CMK (cell line): Measurements from ENCODE around the gene CDK5RAP1.
"Not testable (repeated sequence)": the region's sequence is repeated elsewhere in the genome, so short reads cannot be mapped to it uniquely, and the experiment has no call there.

Source experiments
- DNase-seq: peaks from one replicate; pipeline ENCODE4 v3.0.0-alpha.2; 2010; ENCODE audit warnings: low read depth

Gene CDK5RAP1, protein sequence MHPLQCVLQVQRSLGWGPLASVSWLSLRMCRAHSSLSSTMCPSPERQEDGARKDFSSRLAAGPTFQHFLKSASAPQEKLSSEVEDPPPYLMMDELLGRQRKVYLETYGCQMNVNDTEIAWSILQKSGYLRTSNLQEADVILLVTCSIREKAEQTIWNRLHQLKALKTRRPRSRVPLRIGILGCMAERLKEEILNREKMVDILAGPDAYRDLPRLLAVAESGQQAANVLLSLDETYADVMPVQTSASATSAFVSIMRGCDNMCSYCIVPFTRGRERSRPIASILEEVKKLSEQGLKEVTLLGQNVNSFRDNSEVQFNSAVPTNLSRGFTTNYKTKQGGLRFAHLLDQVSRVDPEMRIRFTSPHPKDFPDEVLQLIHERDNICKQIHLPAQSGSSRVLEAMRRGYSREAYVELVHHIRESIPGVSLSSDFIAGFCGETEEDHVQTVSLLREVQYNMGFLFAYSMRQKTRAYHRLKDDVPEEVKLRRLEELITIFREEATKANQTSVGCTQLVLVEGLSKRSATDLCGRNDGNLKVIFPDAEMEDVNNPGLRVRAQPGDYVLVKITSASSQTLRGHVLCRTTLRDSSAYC

GRCh38 chr20:33401184-33401920 lies at the start of gene CDK5RAP1:
Gene CDK5RAP1, minus strand, starts transcription at chr20:33401519. Its CDS starts 4,455 bp downstream, at chr20:33397064.
- DNase-seq: peak; percentile 81

- DNase-seq: no peak
Measured at GRCh38 chr20:33450867-33451266, 49.5 kb upstream of the CDK5RAP1 start.

DNA sequence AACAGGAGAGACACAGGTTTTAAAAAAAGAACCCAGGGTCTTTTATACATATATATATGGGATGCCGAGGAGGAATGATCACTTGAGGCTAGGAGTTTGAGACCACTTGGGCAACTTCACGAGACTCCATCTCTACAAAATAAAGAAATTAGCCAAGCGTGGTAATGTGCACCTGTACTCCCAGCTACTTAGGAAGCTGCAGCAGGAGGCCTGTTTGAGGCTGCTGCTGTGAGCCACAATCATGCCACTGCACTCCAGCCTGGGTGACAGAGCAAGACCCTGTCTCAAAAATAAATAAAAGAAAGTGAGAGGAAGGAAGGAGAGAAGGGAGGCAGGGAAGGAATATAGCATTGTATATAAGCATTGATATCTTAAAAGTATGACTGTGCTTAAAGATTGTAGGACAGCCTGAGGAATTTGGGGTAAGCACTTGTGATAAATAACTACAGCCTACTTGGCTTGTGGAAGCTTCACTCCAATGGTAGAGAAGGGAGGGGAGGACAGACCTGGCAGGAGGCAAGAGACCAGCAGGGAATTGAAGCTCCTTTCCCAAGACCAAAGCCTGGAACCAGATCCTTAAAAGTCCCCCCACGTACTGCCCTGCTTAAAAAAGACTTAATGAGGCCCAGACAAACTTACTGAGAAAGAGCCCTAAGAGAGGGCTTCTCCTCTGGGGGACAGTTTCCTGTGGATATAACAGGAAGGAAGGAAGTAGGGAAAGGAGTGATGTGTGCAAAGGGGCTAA lies 44.7 kb upstream of the CDK5RAP1 start:
- DNase-seq: no peak

GRCh38 chr20:33444797-33445560 lies 43.7 kb upstream of the CDK5RAP1 start:
- DNase-seq: no peak

DNA sequence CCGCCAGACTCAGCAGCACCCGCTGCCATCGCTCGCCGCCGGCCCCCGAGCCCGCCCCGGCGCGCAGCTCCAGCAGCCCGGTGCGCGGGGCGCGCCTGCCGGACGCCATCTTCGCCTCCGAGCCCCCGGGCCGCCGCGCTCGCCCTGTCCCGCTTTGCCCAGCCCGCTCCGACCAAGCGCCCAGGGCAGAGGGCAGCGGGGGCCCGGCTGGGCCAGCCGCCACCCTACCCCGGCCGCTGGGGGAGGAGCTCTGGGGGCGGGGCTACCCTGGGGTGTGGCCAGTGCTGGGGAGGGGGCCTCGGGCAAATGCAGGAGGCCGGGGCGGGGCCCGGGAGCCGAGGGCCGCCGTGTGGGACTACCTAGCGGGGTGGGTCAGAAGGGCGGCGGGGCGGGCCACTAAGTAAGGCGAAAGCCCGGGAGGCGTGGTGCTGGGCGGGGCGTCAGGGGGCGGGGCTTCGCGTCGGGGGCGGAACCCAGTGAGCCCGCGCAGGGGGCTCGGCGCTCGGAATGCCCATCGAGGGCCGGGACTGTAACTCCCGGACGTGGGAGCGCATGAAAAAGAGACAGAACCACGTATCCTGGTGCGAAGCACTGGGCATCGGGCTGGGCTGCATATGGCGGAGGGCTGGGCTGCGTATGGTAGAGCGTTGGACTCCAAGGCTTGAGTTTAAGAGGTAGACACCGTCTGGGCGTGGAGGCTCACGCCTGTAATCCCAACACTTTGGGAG lies 42.4 kb upstream of the CDK5RAP1 start, which contains the start of gene SNTA1:
SNTA1 (minus strand) TSS at position 252 of the 728 bp plus-strand sequence; CDS start at position 109, 143 bp downstream.
- peak; percentile 69 for DNase-seq

- DNase-seq: no peak
Measured at GRCh38 chr20:33443006-33443511, 41.7 kb upstream of the CDK5RAP1 start.

GRCh38 chr20:33442136-33443005 lies 41.1 kb upstream of the CDK5RAP1 start:
- DNase-seq: no peak

DNA sequence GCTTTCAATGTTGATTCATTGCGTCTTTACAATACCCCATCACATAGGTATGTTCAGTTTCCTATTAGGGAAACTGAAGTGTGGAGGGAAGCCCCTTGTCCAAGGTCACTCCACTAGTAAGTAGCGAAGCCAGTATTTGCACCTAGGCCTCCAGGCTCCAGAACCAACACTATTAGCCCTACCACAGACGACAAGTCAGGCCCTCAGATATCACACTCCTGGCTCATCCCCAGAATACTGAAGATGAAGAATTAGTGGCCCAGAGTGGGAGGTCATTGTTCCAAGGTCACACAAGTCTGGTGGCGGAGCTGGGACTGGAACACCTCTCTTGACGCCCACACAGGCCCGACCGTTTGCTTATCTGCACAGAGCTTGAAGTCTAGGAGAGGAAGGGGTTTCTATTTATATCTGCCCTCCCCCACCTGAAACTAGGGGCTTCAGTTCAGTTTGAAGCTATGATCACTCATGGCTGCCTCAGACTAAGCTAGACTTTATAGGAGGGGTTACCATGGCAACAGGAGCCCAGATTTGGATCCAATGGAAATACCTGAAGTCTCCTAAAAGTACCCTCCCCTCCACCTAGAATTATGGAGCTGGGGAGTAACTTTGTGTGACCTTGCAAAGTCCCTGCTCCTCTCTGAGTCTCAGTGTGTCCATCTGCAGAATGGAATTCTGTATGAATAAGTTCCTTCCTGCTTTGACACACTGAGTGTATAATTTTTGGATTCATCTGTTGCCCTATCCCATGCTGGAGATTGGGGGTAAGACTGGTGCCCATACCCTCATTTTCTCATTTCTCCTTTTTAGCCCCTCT lies 40.0 kb upstream of the CDK5RAP1 start:
- no peak for DNase-seq

DNA sequence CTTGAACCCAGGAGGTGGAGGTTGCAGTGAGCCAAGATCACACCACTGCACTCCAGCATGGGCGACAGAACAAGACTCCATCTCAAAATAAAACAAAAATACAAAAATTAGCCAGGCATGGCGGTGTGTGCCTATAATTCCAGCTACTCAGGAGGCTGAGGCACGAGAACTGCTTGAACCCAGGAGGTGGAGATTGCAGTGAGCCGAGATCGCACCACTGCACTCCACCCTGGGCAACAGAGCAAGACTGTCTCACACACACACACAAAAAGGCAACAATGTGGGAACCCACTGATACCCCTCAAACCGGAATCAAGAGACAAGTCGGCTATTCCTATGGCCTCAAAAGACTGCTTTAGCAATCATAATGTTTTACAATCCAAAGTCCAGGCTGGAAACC lies 39.2 kb upstream of the CDK5RAP1 start:
- not testable (repeated sequence) for DNase-seq

DNA sequence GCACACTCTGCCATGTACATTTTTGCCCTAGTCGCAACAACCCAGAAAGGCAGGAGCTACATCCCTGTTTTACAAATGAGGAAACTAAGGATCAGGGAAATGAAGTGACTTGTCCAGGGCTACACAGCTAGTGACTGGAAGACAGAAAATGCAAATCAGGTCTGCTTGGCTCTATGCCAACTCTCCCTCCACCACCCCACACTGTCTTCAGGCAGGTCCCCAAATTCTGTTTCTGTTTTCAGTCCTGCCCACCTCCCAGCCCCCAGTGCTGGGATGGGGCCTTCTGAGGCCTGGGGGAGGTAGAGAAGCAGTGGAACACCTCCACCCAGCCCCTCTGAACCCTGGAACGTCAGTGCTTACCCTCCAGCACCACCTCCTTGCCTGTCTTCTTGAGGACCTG lies 37.2 kb upstream of the CDK5RAP1 start:
- no peak for DNase-seq

DNA sequence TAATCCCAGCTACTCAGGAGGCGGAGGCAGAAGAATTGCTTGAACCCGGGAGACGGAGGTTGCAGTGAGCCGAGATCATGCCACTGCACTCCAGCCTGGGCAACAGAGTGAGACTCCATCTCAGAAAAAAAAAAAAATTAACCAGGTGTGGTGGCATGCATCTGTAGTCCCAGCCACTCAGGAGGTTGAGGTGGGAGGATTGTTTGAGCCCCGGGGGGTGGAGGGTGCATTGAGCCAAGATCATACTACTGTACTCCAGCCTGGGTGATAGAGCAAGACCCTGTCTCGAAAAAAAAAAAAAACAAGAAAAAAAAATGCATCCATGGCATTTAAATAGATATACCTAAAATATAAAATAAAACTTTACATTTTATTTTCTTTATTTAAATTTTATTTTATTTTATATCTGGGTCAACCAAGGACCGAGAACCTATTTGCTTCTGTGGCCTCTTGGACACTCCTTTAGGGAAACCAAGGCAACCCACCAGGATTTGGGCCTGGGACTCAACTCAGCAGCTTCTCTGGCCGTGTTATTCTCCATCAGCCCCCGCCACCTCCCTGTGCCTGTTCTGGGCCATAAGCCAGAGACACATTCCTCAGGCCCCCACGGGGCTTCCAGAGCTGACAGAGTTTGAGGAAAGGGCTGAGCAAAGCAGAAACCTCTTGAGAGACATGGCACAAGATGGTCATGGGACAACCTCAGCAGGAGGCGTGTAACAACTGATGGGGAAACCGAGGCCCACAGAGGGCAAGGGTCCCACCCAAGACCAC lies 36.0 kb upstream of the CDK5RAP1 start:
- DNase-seq: no peak

- DNase-seq: no peak
Measured at GRCh38 chr20:33434434-33434833, 33.1 kb upstream of the CDK5RAP1 start.

DNA sequence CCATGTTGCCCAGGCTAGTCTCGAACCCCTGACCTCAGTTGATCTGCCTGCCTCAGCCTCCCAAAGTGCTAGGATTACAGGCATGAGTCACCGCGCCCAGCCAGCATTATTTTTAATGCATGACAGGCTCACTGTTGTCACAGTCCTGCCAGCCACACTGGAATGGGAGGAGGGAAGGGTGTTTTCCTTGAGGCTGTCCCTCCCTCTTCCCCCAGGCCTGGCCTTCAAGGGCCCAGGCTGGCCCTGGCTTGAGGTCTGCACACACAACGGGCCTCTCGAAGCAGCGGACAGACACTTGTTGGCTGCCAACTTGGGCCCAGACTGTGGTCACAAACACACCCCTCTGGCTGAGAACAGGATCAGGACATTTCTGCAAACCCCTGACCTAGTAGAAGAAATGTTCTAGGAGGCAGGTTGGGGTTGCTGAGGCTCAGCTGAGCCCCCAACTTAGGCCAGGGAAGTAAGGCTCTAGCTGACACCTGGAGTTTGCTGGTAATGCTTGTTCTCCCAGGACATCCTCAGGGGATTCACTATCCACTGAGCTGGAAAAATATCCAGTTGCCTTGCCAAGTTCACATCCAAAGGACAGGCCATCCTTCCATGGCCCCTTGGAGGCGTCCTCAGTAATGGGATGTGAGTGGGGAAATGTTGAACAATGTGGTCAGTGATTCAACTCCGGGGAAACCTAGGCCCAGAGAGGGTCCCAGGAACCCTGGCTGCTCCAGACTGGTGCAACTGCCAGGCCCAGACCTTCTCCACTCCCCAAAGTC lies 32.3 kb upstream of the CDK5RAP1 start:
- DNase-seq: no peak

GRCh38 chr20:33431797-33432381 lies 30.6 kb upstream of the CDK5RAP1 start:
- DNase-seq: no peak

DNA sequence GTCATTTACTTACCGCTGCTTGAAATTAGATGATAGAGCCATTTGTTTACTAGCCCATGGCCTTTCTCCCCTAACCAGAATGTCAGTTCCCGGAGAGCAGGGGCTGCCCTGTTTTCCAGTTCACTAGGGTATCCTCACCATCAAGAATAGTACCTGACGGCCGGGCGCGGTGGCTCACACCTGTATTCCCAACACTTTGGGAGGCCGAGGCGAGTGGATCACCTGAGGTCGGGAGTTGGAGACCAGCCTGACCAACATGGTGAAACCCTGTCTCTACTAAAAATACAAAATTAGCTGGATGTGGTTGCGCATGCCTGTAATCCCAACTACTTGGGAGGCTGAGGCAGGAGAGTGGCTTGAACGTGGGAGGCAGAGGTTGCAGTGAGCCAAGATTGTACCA lies 22.6 kb upstream of the CDK5RAP1 start:
- not testable (repeated sequence) for DNase-seq

GRCh38 chr20:33423141-33423834 lies 22.0 kb upstream of the CDK5RAP1 start:
- no peak for DNase-seq
